Right lobe of liver (tissue), 6 donors: ENCODE results near the gene UBA5. TPM values are rescaled to one million over a fixed set of nuclear protein-coding genes. Genes with fewer than 3 reads are reported as not detected.

Experiments used
- ATAC-seq, 4 donors: fragments of 200-7000 bp; cut with Tn5 transposase; one replicate each; pipeline ENCODE4 v1.9.1; 2020; ENCODE audit warnings: mild to moderate bottlenecking in 4 of 4, moderate library complexity in 4 of 4
- DNase-seq, 3 donors: peaks; one replicate each; pipeline ENCODE4 v3.0.0-alpha.2; 2020
- H3K27ac ChIP-seq, 3 donors: fragments of 200-600 bp; one replicate each; pipeline ENCODE4 v1.8.0; 2022
- H3K27me3 ChIP-seq, 2 donors: fragments of 200-600 bp; one replicate each; pipeline ENCODE4 v1.8.0; 2022
- H3K36me3 ChIP-seq, 4 donors: fragments of 200-600 bp; sonication (generic) in 1 of 4; one replicate each; pipeline versions ENCODE4 v1.5.1 to v1.8.0; 2017 to 2022; ENCODE audit warnings: control low read depth in 1 of 4
- H3K4me1 ChIP-seq, 4 donors: fragments of 200-600 bp; sonication (generic) in 1 of 4; one replicate each; pipeline versions ENCODE4 v1.5.1 to v1.8.0; 2017 to 2022; ENCODE audit warnings: control low read depth in 1 of 4
- H3K4me3 ChIP-seq, 3 donors: fragments of 200-600 bp; one replicate each; pipeline ENCODE4 v1.8.0; 2022
- H3K9me3 ChIP-seq, 4 donors: fragments of 200-600 bp; sonication (generic) in 1 of 4; one replicate each; pipeline versions ENCODE4 v1.5.1 to v1.8.0; 2017 to 2022; ENCODE audit warnings: control low read depth in 1 of 4
- CTCF ChIP-seq, 4 donors: fragments of 200-600 bp in 3 of 4; fragments of 450-650 bp in 1 of 4; IDR thresholded peaks; one replicate each; pipeline versions ENCODE4 v1.5.1 to v1.8.0; 2016 to 2022; ENCODE audit warnings: antibody characterized with exemption in 4 of 4, mild to moderate bottlenecking in 2 of 4
- POLR2A ChIP-seq: fragments of 450-650 bp; IDR thresholded peaks from one replicate; pipeline ENCODE4 v1.6.1; 2017; ENCODE audit warnings: antibody characterized with exemption, mild to moderate bottlenecking
- WGBS: methylation state at CpG from one replicate; pipeline ENCODE4 v1.1.6; 2018; ENCODE audit warnings: low coverage, low lambda C conversion rate; ENCODE audit not compliant: insufficient coverage; ENCODE audit errors: missing lambda C conversion rate; 5-methylcytosine and 5-hydroxymethylcytosine counted together
- intact Hi-C, 2 donors: fragments of 100-400 bp; cut with DNase I; formaldehyde crosslinking; loops; one replicate each; pipeline versions ENCODE4 v1.11.2 to v1.14.1; 2022
- total RNA-seq, 6 experiments: library from RNA; depleted of rRNA in 2 of 6; stranded (reverse); fragments of >200 nt in 2 of 6; fragmentation: NEBNext Ultra II Directional in 3 of 6; extraction: Animal tissue kit (Norgen Biotek cat#: 25700) in 3 of 6; gene quantifications; one replicate each; pipeline versions ENCODE4 v1.1.0 to v1.2.4, GENCODE V29; 2016 to 2023
- donor health status: DM: no; HTN: yes; CAD: no.
- donor health status: DM: no; HTN: no; CAD: no.
- donor health status: DM: no; HTN: no; CAD: no.
- donor health status: DM: no; HTN: yes; CAD: no.
- donor health status: DM: no; HTN: yes; CAD: no.

Gene UBA5
- total RNA-seq, 6 experiments from 2014 or later: 24.3 to 41.3 (median 27.5) TPM

DNA sequence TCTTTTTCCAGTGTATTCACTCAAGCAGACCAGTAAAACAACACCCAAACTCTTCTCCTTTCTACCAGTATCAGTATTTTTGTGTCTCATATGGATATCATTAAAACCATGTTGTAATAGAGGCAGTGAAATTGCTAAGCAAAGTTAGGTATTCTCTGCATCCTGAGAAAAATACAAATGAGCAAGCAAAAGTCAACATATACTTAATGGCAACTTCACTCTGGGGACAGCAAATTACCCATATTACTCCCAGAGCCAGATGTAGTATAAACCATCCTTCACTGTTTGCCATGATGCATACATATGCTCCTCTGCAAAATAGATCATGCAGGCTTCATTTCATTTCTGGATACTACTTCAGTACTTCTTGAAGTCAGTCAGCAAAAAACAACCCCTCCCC is 22.1 kb downstream of the UBA5 start:
- ATAC-seq (no peak), DNase-seq (no peak)
- Histone ChIP-seq H3K9me3 (no peaks in the 10 kb centered on the region), H3K36me3 (peaks cover 0 to 75% (median 3%) of the 10 kb centered on the region in 4 donors), H3K27ac (no peak overlapping the region), H3K4me1 (no peaks in the 10 kb centered on the region), H3K27me3 (no peaks in the 10 kb centered on the region), H3K4me3 (no peak overlapping the region)
- no peak for TF ChIP-seq CTCF (IDR thresholded peaks at IDR 0.05)
- no peak for TF ChIP-seq POLR2A
- intact Hi-C loops: no loop called here

GRCh38 chr3:132690040-132690439 is 29.9 kb downstream of the UBA5 start:
- intact Hi-C loops: no loop called here
- Histone ChIP-seq H3K36me3 (peaks cover 5 to 94% (median 26%) of the 10 kb centered on the region in 4 donors), H3K27me3 (no peaks in the 10 kb centered on the region), H3K27ac (no peak overlapping the region), H3K4me3 (no peak overlapping the region), H3K4me1 (peaks cover 0 to 4% (median 0%) of the 10 kb centered on the region in 4 donors), H3K9me3 (no peaks in the 10 kb centered on the region)
- 78% methylated on average over 4 of the region's 4 CpGs for WGBS
- no peak for TF ChIP-seq CTCF (IDR thresholded peaks at IDR 0.05)
- TF ChIP-seq POLR2A: no peak
- ATAC-seq (no peak), DNase-seq (no peak)

- Histone ChIP-seq H3K36me3 (peaks cover 5 to 94% (median 22%) of the 10 kb centered on the region in 4 donors), H3K9me3 (no peaks in the 10 kb centered on the region), H3K27me3 (no peaks in the 10 kb centered on the region), H3K4me1 (peaks cover 0 to 4% (median 0%) of the 10 kb centered on the region in 4 donors), H3K4me3 (no peak overlapping the region), H3K27ac (no peak overlapping the region)
- WGBS: 92% methylated on average over 4 of the region's 4 CpGs
- TF ChIP-seq CTCF (IDR thresholded peaks at IDR 0.05): no peak
- no peak for TF ChIP-seq POLR2A
- intact Hi-C loops: no loop called here
- DNase-seq (no peak), ATAC-seq (no peak)
These were observed 34.9 kb downstream of the UBA5 start for GRCh38 chr3:132694991-132695390.

DNA sequence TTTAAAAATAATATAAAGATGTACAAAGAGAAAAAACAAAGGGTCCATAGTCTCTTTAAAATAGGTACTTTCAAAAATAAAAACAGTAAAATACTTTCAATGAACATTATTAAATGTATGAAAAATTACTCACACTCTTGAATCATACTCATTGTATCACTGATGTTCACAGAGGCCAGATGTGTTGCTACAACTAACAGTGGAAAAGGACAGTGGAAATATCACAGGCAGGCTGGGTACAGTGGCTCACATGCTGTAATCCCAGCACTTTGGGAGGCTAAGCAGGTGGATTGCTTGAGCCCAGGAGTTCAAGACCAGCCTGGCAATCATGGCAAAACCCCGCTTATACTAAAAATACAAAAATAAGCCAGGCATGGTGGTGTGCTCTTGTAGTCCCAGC is 35.3 kb downstream of the UBA5 start:
- H3K9me3 ChIP-seq: no peaks in the 10 kb centered on the region
- H3K4me1 ChIP-seq: peaks cover 0 to 4% (median 0%) of the 10 kb centered on the region in 4 donors
- H3K27me3 ChIP-seq: no peaks in the 10 kb centered on the region
- peaks cover 5 to 94% (median 19%) of the 10 kb centered on the region in 4 donors for H3K36me3 ChIP-seq
- H3K4me3 ChIP-seq: no peak overlapping the region
- intact Hi-C loops: no loop called here
- WGBS: 100% methylated on average over 1 of the region's 1 CpG
- DNase-seq: no peak
- TF ChIP-seq CTCF (IDR thresholded peaks at IDR 0.05) (no peak), POLR2A (no peak)
- no peak overlapping the region for H3K27ac ChIP-seq
- ATAC-seq: no peak

GRCh38 chr3:132703733-132704132 is 43.6 kb downstream of the UBA5 start:
- ATAC-seq (no peak), DNase-seq (no peak)
- intact Hi-C loops: no loop called here
- Histone ChIP-seq H3K9me3 (no peaks in the 10 kb centered on the region), H3K27ac (no peak overlapping the region), H3K4me3 (no peak overlapping the region), H3K36me3 (peaks cover 0 to 74% (median 13%) of the 10 kb centered on the region in 4 donors), H3K27me3 (no peaks in the 10 kb centered on the region), H3K4me1 (no peaks in the 10 kb centered on the region)
- 100% methylated on average over 2 of the region's 2 CpGs for WGBS
- no peak for TF ChIP-seq CTCF (IDR thresholded peaks at IDR 0.05)
- no peak for TF ChIP-seq POLR2A
